GM23248 (cell line): ENCODE measurements around the gene PNPLA8. TPM values are rescaled to one million over a fixed set of nuclear protein-coding genes. Genes with fewer than 3 reads are reported as not detected.

Source experiments
- DNase-seq: peaks from one replicate; pipeline ENCODE4 v3.0.0-alpha.2; 2015
- H2AFZ ChIP-seq: fragments of 200-600 bp; sonication (generic); 2 replicates; pipeline ENCODE4 v1.6.1; 2016; ENCODE audit warnings: antibody characterized with exemption
- H3F3A ChIP-seq: fragments of 200-600 bp; sonication (generic); 2 replicates; pipeline ENCODE4 v1.6.1; 2016; ENCODE audit warnings: mild to moderate bottlenecking, antibody characterized with exemption, mixed run types; ENCODE audit not compliant: insufficient read depth
- H3K27ac ChIP-seq: fragments of 200-600 bp; sonication (generic); 2 replicates; pipeline ENCODE4 v1.5.1; 2016; ENCODE audit warnings: mild to moderate bottlenecking
- H3K27me3 ChIP-seq: fragments of 200-600 bp; sonication (generic); replicated peaks from 2 replicates; pipeline ENCODE4 v1.6.1; 2016; ENCODE audit warnings: mild to moderate bottlenecking; ENCODE audit not compliant: insufficient read depth
- H3K36me3 ChIP-seq: fragments of 200-600 bp; sonication (generic); 2 replicates; pipeline ENCODE4 v1.6.1; 2016; ENCODE audit warnings: low read depth, mild to moderate bottlenecking
- H3K4me1 ChIP-seq: fragments of 200-600 bp; sonication (generic); 2 replicates; pipeline ENCODE4 v1.6.1; 2016; ENCODE audit warnings: mild to moderate bottlenecking; ENCODE audit not compliant: insufficient read depth
- H3K4me2 ChIP-seq: fragments of 200-600 bp; sonication (generic); one replicate; pipeline ENCODE4 v1.6.1; 2016; ENCODE audit warnings: mild to moderate bottlenecking; ENCODE audit not compliant: unreplicated experiment
- H3K4me3 ChIP-seq: fragments of 200-600 bp; sonication (generic); 2 replicates; pipeline ENCODE4 v1.5.1; 2016; ENCODE audit warnings: mild to moderate bottlenecking
- H3K79me2 ChIP-seq: fragments of 200-600 bp; sonication (generic); 2 replicates; pipeline ENCODE4 v1.6.1; 2016; ENCODE audit warnings: mild to moderate bottlenecking; ENCODE audit not compliant: insufficient read depth
- H3K9ac ChIP-seq: fragments of 200-600 bp; sonication (generic); 2 replicates; pipeline ENCODE4 v1.6.1; 2016; ENCODE audit warnings: mild to moderate bottlenecking
- H3K9me2 ChIP-seq: fragments of 200-600 bp; sonication (generic); 2 replicates; pipeline ENCODE4 v1.6.1; 2016; ENCODE audit warnings: mixed run types, mild to moderate bottlenecking, moderate library complexity; ENCODE audit not compliant: insufficient read depth
- H3K9me3 ChIP-seq: fragments of 200-600 bp; sonication (generic); one replicate; pipeline ENCODE4 v1.6.1; 2017; ENCODE audit warnings: low read depth
- H4K20me1 ChIP-seq: fragments of 200-600 bp; sonication (generic); 2 replicates; pipeline ENCODE4 v1.6.0; 2016; ENCODE audit not compliant: insufficient read depth
- EZH2 ChIP-seq: fragments of 200-600 bp; sonication (generic); IDR thresholded peaks from 2 replicates; pipeline ENCODE4 v1.6.1; 2018; ENCODE audit warnings: antibody characterized with exemption, mild to moderate bottlenecking; ENCODE audit not compliant: insufficient read depth, poor library complexity, severe bottlenecking
- EZH2phosphoT487 ChIP-seq: fragments of 200-600 bp; sonication (generic); IDR thresholded peaks from 2 replicates; pipeline ENCODE4 v1.6.1; 2018; ENCODE audit warnings: antibody characterized with exemption, moderate library complexity, mild to moderate bottlenecking, low read depth; ENCODE audit not compliant: insufficient read depth
- WGBS, 2 experiments: methylation state at CpG; one replicate each; pipeline ENCODE4 v1.1.6; 2015 to 2017; ENCODE audit warnings: low lambda C conversion rate in 2 of 2, low coverage in 1 of 2; ENCODE audit errors: missing lambda C conversion rate in 2 of 2; 5-methylcytosine and 5-hydroxymethylcytosine counted together
- in situ Hi-C: fragments of 300-500 bp; cut with MboI; formaldehyde crosslinking; loops from 2 replicates; pipeline ENCODE4 v1.15.0; 2020
- polyA plus RNA-seq: library from polyadenylated mRNA; unstranded; fragments of >200 nt; fragmentation: Nextera tagmentation; extraction: Ambion mirVana; gene quantifications from 2 replicates; pipeline ENCODE4 v1.2.1, GENCODE V29; 2016
- total RNA-seq: library from RNA; depleted of rRNA; stranded (reverse); fragments of >200 nt; shearing (Covaris generic); gene quantifications from 2 replicates; pipeline ENCODE4 v1.2.3, GENCODE V29; 2014

PNPLA8 gene
- total and polyA plus RNA-seq, 2 experiments from 2014 or later: 29.1 to 33.4 TPM

DNA sequence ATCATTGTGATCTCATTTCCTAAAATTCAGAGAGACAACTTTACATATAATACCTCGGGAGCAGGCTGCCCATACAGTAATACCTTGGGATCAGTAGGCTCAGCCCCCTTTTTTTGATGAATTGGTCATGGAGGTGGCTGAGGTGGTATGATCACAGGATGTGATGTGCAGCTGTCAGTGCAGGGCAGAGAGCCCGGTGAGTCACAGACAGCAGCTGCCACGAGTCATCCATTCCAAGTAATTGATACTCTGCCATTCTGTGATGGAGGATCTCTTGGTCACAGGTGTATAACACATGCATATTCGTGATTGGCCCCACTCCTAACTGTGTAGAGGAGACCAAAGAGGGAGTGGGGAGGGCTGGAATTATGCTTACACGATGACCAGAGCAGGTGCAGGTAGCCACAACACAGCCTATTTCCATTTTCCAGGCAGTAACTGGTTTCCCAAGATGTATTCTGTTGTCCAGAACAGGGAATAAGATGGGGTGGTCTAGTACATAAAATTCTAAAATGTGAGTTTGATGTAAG lies 83.8 kb downstream of the PNPLA8 start:
- no peaks in the 10 kb centered on the region for H3K27me3 ChIP-seq
- 47 to 49% methylated on average over 5 of the region's 5 CpGs for WGBS, 2 experiments
- H3K36me3 ChIP-seq: no peaks in the 10 kb centered on the region
- no peak overlapping the region for H3K4me3 ChIP-seq
- no peak overlapping the region for H3K9ac ChIP-seq
- TF ChIP-seq EZH2: no peak
- no peak for TF ChIP-seq EZH2phosphoT487
- no peak overlapping the region for H3K27ac ChIP-seq
- H4K20me1 ChIP-seq: no peaks in the 10 kb centered on the region
- H3K4me1 ChIP-seq: no peaks in the 10 kb centered on the region
- no peaks in the 10 kb centered on the region for H3K9me2 ChIP-seq
- no peak overlapping the region for H3K4me2 ChIP-seq
- in situ Hi-C loops: no loop called here
- H2AFZ ChIP-seq: no peak overlapping the region
- DNase-seq: no peak
- no peaks in the 10 kb centered on the region for H3K9me3 ChIP-seq
- H3F3A ChIP-seq: no peaks in the 10 kb centered on the region
- H3K79me2 ChIP-seq: no peaks in the 10 kb centered on the region

- Histone ChIP-seq H3K36me3 (no peaks in the 10 kb centered on the region), H3K79me2 (no peaks in the 10 kb centered on the region), H3K27ac (no peak overlapping the region), H3K9me2 (no peaks in the 10 kb centered on the region), H3K9me3 (no peaks in the 10 kb centered on the region), H3K27me3 (no peaks in the 10 kb centered on the region), H3K9ac (no peak overlapping the region), H3K4me2 (no peak overlapping the region), H3F3A (no peaks in the 10 kb centered on the region), H4K20me1 (no peaks in the 10 kb centered on the region), H2AFZ (no peak overlapping the region), H3K4me3 (no peak overlapping the region), H3K4me1 (no peaks in the 10 kb centered on the region)
- no peak for TF ChIP-seq EZH2phosphoT487
- TF ChIP-seq EZH2: no peak
- DNase-seq: no peak
- in situ Hi-C loops: no loop called here
- 74 to 76% methylated on average over 4 of the region's 4 CpGs for WGBS, 2 experiments
These were observed 84.5 kb downstream of the PNPLA8 start for GRCh38 chr7:108441392-108441955.

DNA sequence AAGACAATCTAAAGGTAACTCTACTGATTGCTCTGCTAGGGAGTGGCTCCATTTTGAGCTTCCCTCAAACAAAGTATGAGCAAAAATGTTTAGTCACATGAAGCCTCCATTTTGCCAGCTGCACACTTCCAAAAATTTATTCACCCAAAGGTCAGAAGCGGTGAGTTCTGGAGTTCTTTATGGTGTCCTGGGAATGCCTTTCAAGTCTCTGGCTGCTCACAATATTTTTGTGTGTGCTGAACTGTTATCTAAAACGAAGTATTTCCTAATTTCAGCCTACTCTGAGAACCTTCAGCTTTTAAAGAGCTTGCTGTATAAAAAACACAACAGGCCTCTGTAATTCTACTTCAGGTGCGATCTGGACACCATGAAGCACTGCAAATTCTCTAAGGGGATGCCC lies 85.3 kb downstream of the PNPLA8 start:
- 75 to 83% methylated on average over 3 of the region's 3 CpGs for WGBS, 2 experiments
- DNase-seq: no peak
- Histone ChIP-seq H3K79me2 (no peaks in the 10 kb centered on the region), H3K4me1 (no peaks in the 10 kb centered on the region), H3K4me2 (no peak overlapping the region), H3F3A (no peaks in the 10 kb centered on the region), H3K27me3 (no peaks in the 10 kb centered on the region), H2AFZ (no peak overlapping the region), H4K20me1 (no peaks in the 10 kb centered on the region), H3K4me3 (no peak overlapping the region), H3K9ac (no peak overlapping the region), H3K9me2 (no peaks in the 10 kb centered on the region), H3K9me3 (no peaks in the 10 kb centered on the region), H3K27ac (no peak overlapping the region), H3K36me3 (no peaks in the 10 kb centered on the region)
- TF ChIP-seq EZH2phosphoT487 (no peak), EZH2 (no peak)
- in situ Hi-C loops: no loop called here

DNA sequence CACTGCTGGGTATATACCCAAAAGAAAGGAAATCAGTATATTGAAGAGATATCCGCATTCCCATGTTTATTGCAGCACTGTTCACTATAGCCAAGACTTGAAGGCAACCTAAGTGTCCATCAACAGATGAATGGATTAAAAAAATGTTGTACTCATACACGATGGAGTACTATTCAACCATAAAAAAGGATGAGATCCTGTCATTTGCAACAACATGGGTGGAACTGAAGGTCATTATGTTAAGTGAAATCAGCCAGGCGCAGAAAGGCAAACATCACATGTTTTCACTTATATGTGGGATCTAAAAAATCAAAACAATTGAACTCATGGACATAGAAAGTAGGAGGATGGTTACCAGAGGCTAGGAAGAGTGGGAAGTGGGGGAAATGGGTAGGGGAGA lies 89.0 kb downstream of the PNPLA8 start:
- WGBS, 2 experiments: 75 to 76% methylated on average over 3 of the region's 3 CpGs
- no peaks in the 10 kb centered on the region for H3K79me2 ChIP-seq

GRCh38 chr7:108434010-108434409 lies 91.9 kb downstream of the PNPLA8 start:
- no peaks in the 10 kb centered on the region for H3K27me3 ChIP-seq
- no peak overlapping the region for H2AFZ ChIP-seq
- H3K4me1 ChIP-seq: no peaks in the 10 kb centered on the region
- H3K9ac ChIP-seq: no peak overlapping the region
- H3K79me2 ChIP-seq: no peaks in the 10 kb centered on the region
- no peak overlapping the region for H3K27ac ChIP-seq
- no peaks in the 10 kb centered on the region for H4K20me1 ChIP-seq
- DNase-seq: no peak
- H3K9me2 ChIP-seq: no peaks in the 10 kb centered on the region
- H3K36me3 ChIP-seq: no peaks in the 10 kb centered on the region
- H3F3A ChIP-seq: no peaks in the 10 kb centered on the region
- no peak for TF ChIP-seq EZH2
- TF ChIP-seq EZH2phosphoT487: no peak
- no peak overlapping the region for H3K4me3 ChIP-seq
- WGBS, 2 experiments: 69 to 81% methylated on average over 2 of the region's 2 CpGs
- H3K9me3 ChIP-seq: no peaks in the 10 kb centered on the region
- no peak overlapping the region for H3K4me2 ChIP-seq
- in situ Hi-C loops: no loop called here

More for the DNA sequence above, 89.0 kb downstream of the PNPLA8 start:
- Histone ChIP-seq H3F3A (no peaks in the 10 kb centered on the region), H3K36me3 (no peaks in the 10 kb centered on the region), H4K20me1 (no peaks in the 10 kb centered on the region), H3K4me3 (no peak overlapping the region), H3K27me3 (no peaks in the 10 kb centered on the region), H3K9me3 (no peaks in the 10 kb centered on the region), H3K4me1 (no peaks in the 10 kb centered on the region), H3K9me2 (no peaks in the 10 kb centered on the region), H3K27ac (no peak overlapping the region), H3K9ac (no peak overlapping the region), H3K4me2 (no peak overlapping the region), H2AFZ (no peak overlapping the region)
- TF ChIP-seq EZH2phosphoT487 (no peak), EZH2 (no peak)
- in situ Hi-C loops: no loop called here
- DNase-seq: no peak
